ENCODE data around the gene WNT16. TPM values are rescaled to one million over a fixed set of nuclear protein-coding genes. Genes with fewer than 3 reads are reported as not detected.

The WNT16 gene
- total RNA-seq, 1 donor: under 0.01 TPM

DNA sequence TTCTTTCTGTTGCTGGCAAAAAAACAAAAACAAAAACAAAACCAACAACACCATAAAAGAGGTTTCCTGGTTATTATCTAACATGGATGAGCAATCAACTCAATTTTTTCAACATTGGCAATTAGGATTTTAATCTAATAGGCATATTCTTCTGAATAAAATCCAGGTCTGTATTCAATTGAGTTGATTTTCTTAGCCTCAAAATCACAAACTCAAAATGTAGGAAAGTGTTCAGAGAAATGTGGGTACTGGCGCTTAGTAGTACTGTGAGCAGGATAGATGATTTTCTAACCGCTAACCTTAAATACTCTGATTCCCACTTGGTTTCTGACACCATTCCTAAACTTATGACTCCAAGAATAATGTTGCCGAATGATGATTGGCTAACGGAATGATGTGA, 5.6 kb downstream of the WNT16 start:
- no peak overlapping the region for H3K4me3 ChIP-seq (ENCODE audit: low read depth, low read length)
- TF ChIP-seq, protein P1, sequence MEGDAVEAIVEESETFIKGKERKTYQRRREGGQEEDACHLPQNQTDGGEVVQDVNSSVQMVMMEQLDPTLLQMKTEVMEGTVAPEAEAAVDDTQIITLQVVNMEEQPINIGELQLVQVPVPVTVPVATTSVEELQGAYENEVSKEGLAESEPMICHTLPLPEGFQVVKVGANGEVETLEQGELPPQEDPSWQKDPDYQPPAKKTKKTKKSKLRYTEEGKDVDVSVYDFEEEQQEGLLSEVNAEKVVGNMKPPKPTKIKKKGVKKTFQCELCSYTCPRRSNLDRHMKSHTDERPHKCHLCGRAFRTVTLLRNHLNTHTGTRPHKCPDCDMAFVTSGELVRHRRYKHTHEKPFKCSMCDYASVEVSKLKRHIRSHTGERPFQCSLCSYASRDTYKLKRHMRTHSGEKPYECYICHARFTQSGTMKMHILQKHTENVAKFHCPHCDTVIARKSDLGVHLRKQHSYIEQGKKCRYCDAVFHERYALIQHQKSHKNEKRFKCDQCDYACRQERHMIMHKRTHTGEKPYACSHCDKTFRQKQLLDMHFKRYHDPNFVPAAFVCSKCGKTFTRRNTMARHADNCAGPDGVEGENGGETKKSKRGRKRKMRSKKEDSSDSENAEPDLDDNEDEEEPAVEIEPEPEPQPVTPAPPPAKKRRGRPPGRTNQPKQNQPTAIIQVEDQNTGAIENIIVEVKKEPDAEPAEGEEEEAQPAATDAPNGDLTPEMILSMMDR (IDR thresholded peaks at IDR 0.05; ENCODE audit: insufficient read depth, low read depth, low read length): no peak
- no peak for DNase-seq (ENCODE audit: low read depth)

DNA sequence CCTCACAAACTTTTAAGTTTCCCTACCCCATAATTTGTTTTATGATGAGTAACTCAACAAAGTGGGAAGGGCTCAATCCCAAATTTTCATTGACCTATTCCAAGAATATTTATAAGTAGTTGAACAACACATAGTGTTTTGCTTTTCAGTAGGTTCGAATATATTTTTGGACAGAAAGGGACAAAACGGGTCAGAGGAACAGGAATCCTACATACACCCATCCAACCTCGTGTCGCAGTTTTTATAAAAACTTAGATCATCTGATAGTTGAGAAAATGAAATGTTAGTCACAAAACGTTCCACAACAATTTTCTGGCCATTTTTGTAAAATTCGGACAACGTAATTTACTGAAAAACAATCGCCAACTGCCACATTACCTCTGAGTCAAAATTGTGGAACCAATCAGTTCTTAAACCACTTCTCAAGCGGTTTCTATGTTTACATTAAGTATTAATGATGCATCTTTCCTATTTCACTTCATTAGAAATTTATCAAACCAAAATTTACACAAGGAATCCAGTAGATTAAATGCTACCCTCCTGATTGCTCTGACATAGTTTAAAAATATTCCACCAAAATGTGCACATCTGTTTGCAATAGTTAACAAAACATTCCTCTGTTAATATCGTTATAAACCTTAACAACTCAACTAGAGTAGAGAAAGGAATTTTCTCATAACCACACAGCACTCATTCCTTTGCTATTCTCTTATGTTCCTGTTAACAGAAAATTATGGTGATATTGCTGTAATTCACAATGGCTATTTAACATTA, 6.3 kb downstream of the WNT16 start:
- TF ChIP-seq, protein P1 (IDR thresholded peaks at IDR 0.05; ENCODE audit: insufficient read depth, low read depth, low read length): no peak
- peak; percentile 16 for DNase-seq (ENCODE audit: low read depth)

DNA sequence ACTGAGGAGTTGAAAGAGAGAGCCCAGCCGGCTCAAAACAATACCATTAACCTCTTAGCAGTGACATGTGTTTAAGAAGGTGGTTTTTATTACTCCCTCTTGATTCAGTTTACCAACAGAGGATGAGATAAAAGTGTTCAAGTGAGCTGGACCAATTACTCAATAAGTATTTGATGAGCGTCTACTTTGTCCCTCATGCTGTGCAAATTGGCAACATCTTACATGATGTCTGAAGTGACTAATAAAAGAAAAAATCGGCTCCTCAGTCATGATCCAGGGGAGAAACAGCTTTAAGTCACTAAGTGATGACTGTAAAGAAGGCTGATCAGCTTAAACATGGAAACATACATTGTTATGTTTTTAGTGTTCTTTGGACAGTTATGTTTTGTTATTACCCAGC, 7.8 kb downstream of the WNT16 start:
- no peak overlapping the region for H3K4me3 ChIP-seq (ENCODE audit: low read depth, low read length)
- DNase-seq (ENCODE audit: low read depth): no peak
- TF ChIP-seq, protein P1 (IDR thresholded peaks at IDR 0.05; ENCODE audit: insufficient read depth, low read depth, low read length): no peak

More for the DNA sequence above, 6.3 kb downstream of the WNT16 start:
- no peak overlapping the region for H3K4me3 ChIP-seq (ENCODE audit: low read depth, low read length)

DNA sequence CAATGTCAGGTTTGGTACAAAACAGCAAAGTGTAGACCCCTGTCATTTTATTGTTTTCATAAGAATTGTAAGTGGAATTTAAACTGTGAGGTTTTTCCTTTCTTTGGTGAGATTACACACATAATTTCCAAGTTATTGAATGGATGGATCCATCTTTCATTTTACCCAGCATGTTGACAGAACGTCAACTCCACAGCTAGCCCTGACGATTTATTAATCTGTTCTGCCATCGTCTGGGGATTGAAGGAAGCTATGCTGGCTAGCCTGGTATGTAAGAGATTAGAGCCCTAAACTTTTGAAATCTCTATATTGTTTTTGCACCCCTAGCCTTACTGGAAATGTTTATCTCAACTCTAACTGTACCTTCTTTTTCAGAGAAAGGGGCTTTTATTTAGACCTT, 8.6 kb downstream of the WNT16 start:
- H3K4me3 ChIP-seq (ENCODE audit: low read depth, low read length): no peak overlapping the region
- no peak for DNase-seq (ENCODE audit: low read depth)
- TF ChIP-seq, protein P1 (IDR thresholded peaks at IDR 0.05; ENCODE audit: insufficient read depth, low read depth, low read length): peak; percentile 17

DNA sequence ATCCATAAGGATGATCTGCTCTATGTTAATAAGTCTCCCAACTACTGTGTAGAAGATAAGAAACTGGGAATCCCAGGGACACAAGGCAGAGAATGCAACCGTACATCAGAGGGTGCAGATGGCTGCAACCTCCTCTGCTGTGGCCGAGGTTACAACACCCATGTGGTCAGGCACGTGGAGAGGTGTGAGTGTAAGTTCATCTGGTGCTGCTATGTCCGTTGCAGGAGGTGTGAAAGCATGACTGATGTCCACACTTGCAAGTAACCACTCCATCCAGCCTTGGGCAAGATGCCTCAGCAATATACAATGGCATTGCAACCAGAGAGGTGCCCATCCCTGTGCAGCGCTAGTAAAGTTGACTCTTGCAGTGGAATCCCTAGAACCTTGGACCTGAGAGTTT, 10.3 kb downstream of the WNT16 start:
- no peak overlapping the region for H3K4me3 ChIP-seq (ENCODE audit: low read depth, low read length)
- TF ChIP-seq, protein P1 (IDR thresholded peaks at IDR 0.05; ENCODE audit: insufficient read depth, low read depth, low read length): no peak
- no peak for DNase-seq (ENCODE audit: low read depth)

DNA sequence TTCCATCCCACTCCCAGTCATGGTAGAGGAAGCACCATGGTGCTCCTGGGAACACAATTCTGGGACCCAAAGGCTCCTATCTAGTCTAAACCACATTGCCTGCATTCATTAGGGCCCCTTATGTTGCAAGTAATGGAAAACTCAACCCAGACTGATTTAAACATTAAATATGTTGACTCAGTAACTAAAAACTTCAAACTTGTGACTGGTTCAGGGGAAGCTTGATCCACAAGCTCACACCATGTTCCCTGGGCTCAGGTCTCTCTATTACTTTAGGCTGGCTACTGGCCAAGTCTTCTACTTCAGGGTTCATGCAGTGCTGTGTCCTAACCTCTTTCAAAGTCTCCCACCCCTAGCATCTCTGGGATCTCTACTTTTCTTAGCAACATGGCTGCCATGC, 13.1 kb downstream of the WNT16 start:
- TF ChIP-seq, protein P1 (IDR thresholded peaks at IDR 0.05; ENCODE audit: insufficient read depth, low read depth, low read length): no peak
- H3K4me3 ChIP-seq (ENCODE audit: low read depth, low read length): no peak overlapping the region
- DNase-seq (ENCODE audit: low read depth): no peak

DNA sequence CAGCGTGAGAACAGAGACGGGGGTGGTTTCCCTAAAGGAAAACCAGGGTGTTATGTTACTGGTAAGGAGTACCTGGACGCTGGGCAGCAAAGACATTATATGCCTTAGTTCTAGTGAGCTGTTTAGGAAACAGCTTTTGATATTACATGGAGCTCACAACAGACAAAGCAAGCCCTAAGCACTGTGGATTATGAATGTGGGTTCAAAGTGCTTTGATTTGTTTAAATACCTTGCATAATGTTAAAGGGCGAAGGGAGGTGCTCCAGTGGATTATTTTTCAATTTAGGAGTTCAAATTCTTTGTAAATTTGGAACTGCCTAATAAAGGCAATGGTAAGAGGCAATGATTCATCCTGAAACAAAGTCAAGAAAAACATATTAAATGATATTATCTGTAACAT, 13.8 kb downstream of the WNT16 start:
- no peak overlapping the region for H3K4me3 ChIP-seq (ENCODE audit: low read depth, low read length)
- DNase-seq (ENCODE audit: low read depth): no peak
- TF ChIP-seq, protein P1 (IDR thresholded peaks at IDR 0.05; ENCODE audit: insufficient read depth, low read depth, low read length): no peak

Measured in fibroblast of villous mesenchyme (primary cell).